SK-N-SH treated with all-trans-retinoic acid at 6 μM for 48 hours (cell line): Measurements from ENCODE around the gene TRMT112.

Experiments
- ATAC-seq: fragments of 200-7000 bp; cut with Tn5 transposase; 3 replicates; pipeline ENCODE4 v1.9.1; 2020; ENCODE audit warnings: mild to moderate bottlenecking, moderate library complexity
- ARNTL ChIP-seq: fragments of 450-650 bp; formaldehyde crosslinking; IDR thresholded peaks from 2 replicates; pipeline ENCODE4 v1.5.0; 2020; ENCODE audit warnings: low read depth, mild to moderate bottlenecking, moderate library complexity, borderline replicate concordance
- BACH2 ChIP-seq: fragments of 250-450 bp; sonication (Bioruptor Pico); IDR thresholded peaks from 2 replicates; pipeline ENCODE4 v1.9.0; 2021; ENCODE audit warnings: mild to moderate bottlenecking, borderline replicate concordance
- CSDC2 ChIP-seq: fragments of 250-450 bp; sonication (Bioruptor Pico); IDR thresholded peaks from 2 replicates; pipeline ENCODE4 v1.5.0; 2020; ENCODE audit warnings: mild to moderate bottlenecking, moderate library complexity
- ESRRG ChIP-seq: fragments of 250-450 bp; sonication (Bioruptor Pico); IDR thresholded peaks from 2 replicates; pipeline ENCODE4 v1.6.1; 2021; ENCODE audit warnings: mild to moderate bottlenecking
- ISL1 ChIP-seq: fragments of 250-450 bp; sonication (Bioruptor Pico); IDR thresholded peaks from 2 replicates; pipeline ENCODE4 v2.1.2; 2022; ENCODE audit warnings: mild to moderate bottlenecking, moderate library complexity
- PPARA ChIP-seq: fragments of 250-450 bp; sonication (Bioruptor Pico); IDR thresholded peaks from 2 replicates; pipeline ENCODE4 v1.5.0; 2020; ENCODE audit warnings: mild to moderate bottlenecking, borderline replicate concordance
- RARB ChIP-seq: fragments of 250-450 bp; sonication (Bioruptor Pico); IDR thresholded peaks from 2 replicates; pipeline ENCODE4 v1.8.0; 2021; ENCODE audit warnings: mild to moderate bottlenecking, moderate library complexity
- SNAI2 ChIP-seq: fragments of 250-450 bp; sonication (Bioruptor Pico); IDR thresholded peaks from 2 replicates; pipeline ENCODE4 v1.5.0; 2020; ENCODE audit warnings: mild to moderate bottlenecking, moderate library complexity
- TCF4 ChIP-seq: fragments of 250-450 bp; sonication (Bioruptor Pico); IDR thresholded peaks from 2 replicates; pipeline ENCODE4 v1.8.0; 2021; ENCODE audit warnings: mild to moderate bottlenecking, moderate library complexity, borderline replicate concordance
- ZC3H10 ChIP-seq: fragments of 250-450 bp; sonication (Bioruptor Pico); IDR thresholded peaks from 2 replicates; pipeline ENCODE4 v1.5.1; 2021; ENCODE audit warnings: mild to moderate bottlenecking, moderate library complexity
- ZFP3 ChIP-seq: fragments of 250-450 bp; sonication (Bioruptor Pico); IDR thresholded peaks from 2 replicates; pipeline ENCODE4 v1.5.0; 2020; ENCODE audit warnings: mild to moderate bottlenecking, moderate library complexity
- ZFP30 ChIP-seq: fragments of 450-650 bp; formaldehyde crosslinking; IDR thresholded peaks from 2 replicates; pipeline ENCODE4 v1.5.0; 2022; ENCODE audit warnings: mild to moderate bottlenecking, moderate library complexity
- ZNF565 ChIP-seq: fragments of 450-650 bp; formaldehyde crosslinking; conservative IDR thresholded peaks from 2 replicates; pipeline ENCODE4 v1.5.0; 2020; ENCODE audit warnings: low read depth, mild to moderate bottlenecking, moderate library complexity
- ZNF70 ChIP-seq: fragments of 450-650 bp; formaldehyde crosslinking; IDR thresholded peaks from 2 replicates; pipeline ENCODE4 v1.5.0; 2020; ENCODE audit warnings: mild to moderate bottlenecking, moderate library complexity
- ZNF8 ChIP-seq: fragments of 450-650 bp; formaldehyde crosslinking; IDR thresholded peaks from 2 replicates; pipeline ENCODE4 v1.5.0; 2020; ENCODE audit warnings: mild to moderate bottlenecking, moderate library complexity
- TF ChIP-seq, protein P1 (sequence below): fragments of 250-450 bp; sonication (Bioruptor Pico); IDR thresholded peaks from 2 replicates; pipeline ENCODE4 v1.5.1; 2020; ENCODE audit warnings: low read depth, mild to moderate bottlenecking, moderate library complexity
- TF ChIP-seq, protein P2 (sequence below): fragments of 250-450 bp; sonication (Bioruptor Pico); IDR thresholded peaks from 2 replicates; pipeline ENCODE4 v1.5.1; 2021; ENCODE audit warnings: mild to moderate bottlenecking, moderate library complexity
- TF ChIP-seq, protein P3 (sequence below): fragments of 250-450 bp; sonication (Bioruptor Pico); IDR thresholded peaks from 2 replicates; pipeline ENCODE4 v1.8.0; 2021; ENCODE audit warnings: low read depth, mild to moderate bottlenecking, moderate library complexity, borderline replicate concordance
- TF ChIP-seq, protein P4 (sequence below): fragments of 250-450 bp; sonication (Bioruptor Pico); IDR thresholded peaks from 2 replicates; pipeline ENCODE4 v1.5.0; 2020; ENCODE audit warnings: mild to moderate bottlenecking, moderate library complexity

TRMT112 gene

DNA sequence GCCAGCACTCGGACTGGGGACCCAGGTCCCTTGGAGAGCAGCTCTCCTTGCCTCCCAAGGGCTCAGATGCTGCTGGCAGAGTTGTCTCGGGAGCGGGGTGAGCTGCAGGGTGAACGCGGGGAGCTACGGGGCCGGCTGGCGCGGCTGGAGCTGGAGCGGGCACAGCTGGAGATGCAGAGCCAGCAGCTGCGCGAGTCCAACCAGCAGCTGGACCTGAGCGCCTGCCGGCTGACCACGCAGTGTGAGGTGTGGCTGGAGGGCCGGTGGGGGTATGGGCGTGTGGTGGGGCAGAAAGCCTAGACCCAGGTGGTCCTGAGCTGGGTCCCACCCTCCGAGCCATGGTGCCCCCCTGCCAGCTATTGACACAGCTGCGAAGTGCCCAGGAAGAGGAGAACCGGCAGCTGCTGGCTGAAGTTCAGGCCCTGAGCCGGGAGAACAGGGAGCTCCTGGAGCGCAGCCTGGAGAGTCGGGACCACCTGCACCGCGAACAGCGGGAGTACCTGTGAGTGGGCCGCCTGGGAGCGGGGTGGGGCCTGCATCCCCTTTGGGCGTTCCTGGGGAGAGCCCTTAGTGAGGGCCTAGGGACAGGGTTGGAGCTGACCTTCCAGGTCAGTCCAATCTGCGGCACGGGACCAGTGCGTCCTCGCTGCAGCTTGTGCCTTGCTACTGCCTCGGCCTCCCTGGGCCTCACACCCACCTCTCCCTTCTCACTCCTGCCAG is 35.8 kb upstream of the TRMT112 start (continued):
- TF ChIP-seq ZC3H10 (CRISPR knock-in tag) (no peak), PPARA (CRISPR knock-in tag) (no peak)
- TF ChIP-seq, all 23 proteins: peak for 0

DNA sequence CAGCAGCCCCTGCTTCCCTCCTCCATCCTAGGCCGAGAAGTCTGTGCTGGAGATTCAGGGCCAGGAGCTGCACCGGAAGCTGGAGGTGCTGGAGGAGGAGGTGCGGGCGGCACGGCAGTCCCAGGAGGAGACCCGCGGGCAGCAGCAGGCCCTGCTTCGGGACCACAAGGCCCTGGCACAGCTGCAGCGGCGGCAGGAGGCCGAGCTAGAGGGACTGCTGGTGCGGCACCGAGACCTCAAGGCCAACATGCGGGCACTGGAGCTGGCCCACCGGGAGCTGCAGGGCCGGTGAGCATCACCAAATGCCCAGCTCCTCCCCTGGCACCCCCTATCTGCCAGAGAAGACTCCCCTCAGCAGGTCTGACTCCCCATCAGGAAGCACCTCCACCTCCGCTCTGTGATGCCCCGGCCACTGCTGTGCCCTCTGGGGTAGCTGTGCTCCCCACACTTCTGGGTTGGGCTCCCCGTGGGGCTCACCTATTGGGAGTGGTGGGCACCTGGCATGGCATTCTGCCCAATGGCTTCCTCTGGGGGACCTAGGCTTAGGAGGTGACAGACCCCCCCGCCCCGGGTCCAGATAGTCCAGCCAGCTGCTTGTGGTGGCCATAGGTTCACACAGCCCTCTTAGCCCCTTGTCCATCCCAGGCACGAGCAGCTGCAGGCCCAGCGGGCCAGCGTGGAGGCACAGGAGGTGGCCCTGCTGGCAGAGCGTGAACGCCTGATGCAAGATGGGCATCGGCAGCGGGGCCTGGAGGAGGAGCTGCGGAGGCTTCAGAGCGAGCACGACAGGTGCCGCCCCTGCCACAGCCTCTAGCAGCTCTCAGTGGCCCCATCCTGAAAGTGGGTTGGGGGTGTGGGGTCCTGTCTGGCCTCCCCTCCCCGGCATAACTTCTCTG is 35.0 kb upstream of the TRMT112 start:
- TF ChIP-seq, protein P1, sequence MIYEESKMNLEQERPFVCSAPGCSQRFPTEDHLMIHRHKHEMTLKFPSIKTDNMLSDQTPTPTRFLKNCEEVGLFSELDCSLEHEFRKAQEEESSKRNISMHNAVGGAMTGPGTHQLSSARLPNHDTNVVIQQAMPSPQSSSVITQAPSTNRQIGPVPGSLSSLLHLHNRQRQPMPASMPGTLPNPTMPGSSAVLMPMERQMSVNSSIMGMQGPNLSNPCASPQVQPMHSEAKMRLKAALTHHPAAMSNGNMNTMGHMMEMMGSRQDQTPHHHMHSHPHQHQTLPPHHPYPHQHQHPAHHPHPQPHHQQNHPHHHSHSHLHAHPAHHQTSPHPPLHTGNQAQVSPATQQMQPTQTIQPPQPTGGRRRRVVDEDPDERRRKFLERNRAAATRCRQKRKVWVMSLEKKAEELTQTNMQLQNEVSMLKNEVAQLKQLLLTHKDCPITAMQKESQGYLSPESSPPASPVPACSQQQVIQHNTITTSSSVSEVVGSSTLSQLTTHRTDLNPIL (CRISPR knock-in tag), result no peak
- TF ChIP-seq, protein P2, sequence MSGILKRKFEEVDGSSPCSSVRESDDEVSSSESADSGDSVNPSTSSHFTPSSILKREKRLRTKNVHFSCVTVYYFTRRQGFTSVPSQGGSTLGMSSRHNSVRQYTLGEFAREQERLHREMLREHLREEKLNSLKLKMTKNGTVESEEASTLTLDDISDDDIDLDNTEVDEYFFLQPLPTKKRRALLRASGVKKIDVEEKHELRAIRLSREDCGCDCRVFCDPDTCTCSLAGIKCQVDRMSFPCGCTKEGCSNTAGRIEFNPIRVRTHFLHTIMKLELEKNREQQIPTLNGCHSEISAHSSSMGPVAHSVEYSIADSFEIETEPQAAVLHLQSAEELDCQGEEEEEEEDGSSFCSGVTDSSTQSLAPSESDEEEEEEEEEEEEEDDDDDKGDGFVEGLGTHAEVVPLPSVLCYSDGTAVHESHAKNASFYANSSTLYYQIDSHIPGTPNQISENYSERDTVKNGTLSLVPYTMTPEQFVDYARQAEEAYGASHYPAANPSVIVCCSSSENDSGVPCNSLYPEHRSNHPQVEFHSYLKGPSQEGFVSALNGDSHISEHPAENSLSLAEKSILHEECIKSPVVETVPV (CRISPR knock-in tag), result no peak
- TF ChIP-seq TCF4 (CRISPR knock-in tag), result no peak
- no peak for TF ChIP-seq ZFP3 (CRISPR knock-in tag)
- TF ChIP-seq ZNF70 (CRISPR knock-in tag), result no peak
- no peak for TF ChIP-seq ZFP30 (CRISPR knock-in tag)
- TF ChIP-seq ARNTL (CRISPR knock-in tag), result no peak
- TF ChIP-seq RARB, result no peak
- TF ChIP-seq, protein P3, sequence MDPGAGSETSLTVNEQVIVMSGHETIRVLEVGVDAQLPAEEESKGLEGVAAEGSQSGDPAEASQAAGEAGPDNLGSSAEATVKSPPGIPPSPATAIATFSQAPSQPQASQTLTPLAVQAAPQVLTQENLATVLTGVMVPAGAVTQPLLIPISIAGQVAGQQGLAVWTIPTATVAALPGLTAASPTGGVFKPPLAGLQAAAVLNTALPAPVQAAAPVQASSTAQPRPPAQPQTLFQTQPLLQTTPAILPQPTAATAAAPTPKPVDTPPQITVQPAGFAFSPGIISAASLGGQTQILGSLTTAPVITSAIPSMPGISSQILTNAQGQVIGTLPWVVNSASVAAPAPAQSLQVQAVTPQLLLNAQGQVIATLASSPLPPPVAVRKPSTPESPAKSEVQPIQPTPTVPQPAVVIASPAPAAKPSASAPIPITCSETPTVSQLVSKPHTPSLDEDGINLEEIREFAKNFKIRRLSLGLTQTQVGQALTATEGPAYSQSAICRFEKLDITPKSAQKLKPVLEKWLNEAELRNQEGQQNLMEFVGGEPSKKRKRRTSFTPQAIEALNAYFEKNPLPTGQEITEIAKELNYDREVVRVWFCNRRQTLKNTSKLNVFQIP (CRISPR knock-in tag), result no peak
- TF ChIP-seq SNAI2 (CRISPR knock-in tag), result no peak
- TF ChIP-seq ESRRG (CRISPR knock-in tag), result no peak
- no peak for TF ChIP-seq ZNF565 (CRISPR knock-in tag)
- TF ChIP-seq, protein P4, sequence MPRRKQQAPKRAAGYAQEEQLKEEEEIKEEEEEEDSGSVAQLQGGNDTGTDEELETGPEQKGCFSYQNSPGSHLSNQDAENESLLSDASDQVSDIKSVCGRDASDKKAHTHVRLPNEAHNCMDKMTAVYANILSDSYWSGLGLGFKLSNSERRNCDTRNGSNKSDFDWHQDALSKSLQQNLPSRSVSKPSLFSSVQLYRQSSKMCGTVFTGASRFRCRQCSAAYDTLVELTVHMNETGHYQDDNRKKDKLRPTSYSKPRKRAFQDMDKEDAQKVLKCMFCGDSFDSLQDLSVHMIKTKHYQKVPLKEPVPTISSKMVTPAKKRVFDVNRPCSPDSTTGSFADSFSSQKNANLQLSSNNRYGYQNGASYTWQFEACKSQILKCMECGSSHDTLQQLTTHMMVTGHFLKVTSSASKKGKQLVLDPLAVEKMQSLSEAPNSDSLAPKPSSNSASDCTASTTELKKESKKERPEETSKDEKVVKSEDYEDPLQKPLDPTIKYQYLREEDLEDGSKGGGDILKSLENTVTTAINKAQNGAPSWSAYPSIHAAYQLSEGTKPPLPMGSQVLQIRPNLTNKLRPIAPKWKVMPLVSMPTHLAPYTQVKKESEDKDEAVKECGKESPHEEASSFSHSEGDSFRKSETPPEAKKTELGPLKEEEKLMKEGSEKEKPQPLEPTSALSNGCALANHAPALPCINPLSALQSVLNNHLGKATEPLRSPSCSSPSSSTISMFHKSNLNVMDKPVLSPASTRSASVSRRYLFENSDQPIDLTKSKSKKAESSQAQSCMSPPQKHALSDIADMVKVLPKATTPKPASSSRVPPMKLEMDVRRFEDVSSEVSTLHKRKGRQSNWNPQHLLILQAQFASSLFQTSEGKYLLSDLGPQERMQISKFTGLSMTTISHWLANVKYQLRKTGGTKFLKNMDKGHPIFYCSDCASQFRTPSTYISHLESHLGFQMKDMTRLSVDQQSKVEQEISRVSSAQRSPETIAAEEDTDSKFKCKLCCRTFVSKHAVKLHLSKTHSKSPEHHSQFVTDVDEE, result no peak
- TF ChIP-seq BACH2 (CRISPR knock-in tag), result no peak
- TF ChIP-seq ISL1 (CRISPR knock-in tag), result no peak
- no peak for ATAC-seq

DNA sequence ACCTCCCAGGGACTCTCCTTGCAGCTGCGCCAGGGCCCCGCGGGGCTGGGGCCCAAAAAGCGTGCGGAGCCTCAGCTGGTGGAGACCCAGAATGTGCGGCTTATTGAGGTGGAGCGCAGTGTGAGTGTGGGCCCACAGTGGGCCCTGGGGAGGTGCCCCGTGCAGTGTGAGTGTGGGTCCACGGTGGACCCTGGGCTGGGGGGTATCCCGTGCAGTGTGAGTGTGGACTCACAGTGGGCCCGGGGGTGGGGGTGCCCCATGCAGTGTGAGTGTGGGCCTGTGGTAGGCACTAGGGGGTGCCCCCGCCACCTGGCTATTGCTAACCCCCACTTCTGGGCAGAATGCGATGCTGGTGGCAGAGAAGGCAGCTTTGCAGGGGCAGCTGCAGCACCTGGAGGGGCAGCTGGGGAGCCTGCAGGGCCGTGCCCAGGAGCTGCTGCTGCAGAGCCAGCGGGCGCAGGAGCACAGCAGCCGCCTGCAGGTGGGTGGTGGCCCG is 33.8 kb upstream of the TRMT112 start:
- ATAC-seq, result no peak
- no peak for TF ChIP-seq SNAI2 (CRISPR knock-in tag)
- no peak for TF ChIP-seq ZNF8 (CRISPR knock-in tag)
- no peak for TF ChIP-seq ZC3H10 (CRISPR knock-in tag)
- no peak for TF ChIP-seq CSDC2
- TF ChIP-seq ZFP3 (CRISPR knock-in tag), result no peak
- TF ChIP-seq, protein P2 (CRISPR knock-in tag), result no peak
- no peak for TF ChIP-seq ISL1 (CRISPR knock-in tag)
